ENCODE results near the gene YDJC.

DNA sequence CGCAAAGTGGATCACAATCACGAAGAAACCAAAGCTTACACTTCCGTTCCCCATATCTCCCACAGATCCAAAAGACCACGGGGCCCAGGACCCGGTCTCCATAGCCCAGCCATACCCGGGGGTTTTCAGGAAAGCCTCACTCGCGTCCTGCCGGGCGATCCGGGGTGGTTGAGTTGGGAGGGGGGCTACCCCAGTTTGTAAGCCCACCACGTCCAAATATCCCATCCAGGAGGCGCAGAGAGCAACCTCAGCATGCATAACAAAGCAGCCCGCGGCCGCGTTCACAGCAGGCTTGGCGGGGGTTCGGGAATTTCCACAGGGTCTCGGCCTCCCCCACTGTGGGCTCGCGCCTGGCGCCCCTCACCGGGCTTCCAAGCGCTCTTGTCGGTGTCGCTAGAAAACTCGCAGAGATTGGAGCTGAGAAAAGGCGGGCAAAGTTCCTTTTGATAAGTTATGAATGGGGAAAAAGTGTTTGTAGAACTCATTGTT lies 21.7 kb upstream of the YDJC start:
- no peak for TF ChIP-seq POLR2A (IDR thresholded peaks at IDR 0.05; ENCODE audit: extremely low read depth, insufficient read length)
- TF ChIP-seq, protein P1, sequence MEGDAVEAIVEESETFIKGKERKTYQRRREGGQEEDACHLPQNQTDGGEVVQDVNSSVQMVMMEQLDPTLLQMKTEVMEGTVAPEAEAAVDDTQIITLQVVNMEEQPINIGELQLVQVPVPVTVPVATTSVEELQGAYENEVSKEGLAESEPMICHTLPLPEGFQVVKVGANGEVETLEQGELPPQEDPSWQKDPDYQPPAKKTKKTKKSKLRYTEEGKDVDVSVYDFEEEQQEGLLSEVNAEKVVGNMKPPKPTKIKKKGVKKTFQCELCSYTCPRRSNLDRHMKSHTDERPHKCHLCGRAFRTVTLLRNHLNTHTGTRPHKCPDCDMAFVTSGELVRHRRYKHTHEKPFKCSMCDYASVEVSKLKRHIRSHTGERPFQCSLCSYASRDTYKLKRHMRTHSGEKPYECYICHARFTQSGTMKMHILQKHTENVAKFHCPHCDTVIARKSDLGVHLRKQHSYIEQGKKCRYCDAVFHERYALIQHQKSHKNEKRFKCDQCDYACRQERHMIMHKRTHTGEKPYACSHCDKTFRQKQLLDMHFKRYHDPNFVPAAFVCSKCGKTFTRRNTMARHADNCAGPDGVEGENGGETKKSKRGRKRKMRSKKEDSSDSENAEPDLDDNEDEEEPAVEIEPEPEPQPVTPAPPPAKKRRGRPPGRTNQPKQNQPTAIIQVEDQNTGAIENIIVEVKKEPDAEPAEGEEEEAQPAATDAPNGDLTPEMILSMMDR (IDR thresholded peaks at IDR 0.05; ENCODE audit: low read depth, low read length): no peak
- TF ChIP-seq, protein P2, sequence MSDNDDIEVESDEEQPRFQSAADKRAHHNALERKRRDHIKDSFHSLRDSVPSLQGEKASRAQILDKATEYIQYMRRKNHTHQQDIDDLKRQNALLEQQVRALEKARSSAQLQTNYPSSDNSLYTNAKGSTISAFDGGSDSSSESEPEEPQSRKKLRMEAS (IDR thresholded peaks at IDR 0.05; ENCODE audit: low read depth, low read length): no peak
